Coronary artery (tissue), 2 donors: ENCODE data around the gene FCHO1.

Experiments
- DNase-seq: peaks from one replicate; pipeline ENCODE4 v3.0.0-alpha.2; 2017; ENCODE audit warnings: low spot score
- H3K27ac ChIP-seq, 2 donors: fragments of 200-600 bp; sonication (generic); one replicate each; pipeline ENCODE4 v1.5.1; 2016 to 2019
- H3K4me3 ChIP-seq: fragments of 200-600 bp; sonication (generic); 2 replicates; pipeline ENCODE4 v1.5.1; 2016; ENCODE audit warnings: mild to moderate bottlenecking, moderate library complexity
- CTCF ChIP-seq: fragments of 200-600 bp; sonication (generic); IDR thresholded peaks from one replicate; pipeline ENCODE4 v1.5.1; 2019; ENCODE audit warnings: antibody characterized with exemption

FCHO1 gene

DNA sequence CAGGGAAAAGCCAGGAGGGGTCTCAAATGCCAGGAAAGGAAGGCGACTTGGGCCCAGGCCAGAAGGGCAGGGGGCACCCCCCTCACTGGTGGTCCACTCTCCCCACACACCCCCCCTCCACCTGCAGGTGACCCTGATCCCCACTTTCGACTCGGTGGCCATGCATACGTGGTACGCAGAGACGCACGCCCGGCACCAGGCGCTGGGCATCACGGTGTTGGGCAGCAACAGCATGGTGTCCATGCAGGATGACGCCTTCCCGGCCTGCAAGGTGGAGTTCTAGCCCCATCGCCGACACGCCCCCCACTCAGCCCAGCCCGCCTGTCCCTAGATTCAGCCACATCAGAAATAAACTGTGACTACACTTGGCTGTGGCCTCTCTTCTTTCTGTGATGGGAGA lies 17.1 kb upstream of the FCHO1 start:
- Histone ChIP-seq H3K27ac (no peak overlapping the region), H3K4me3 (no peak overlapping the region)
- no peak for TF ChIP-seq CTCF

DNA sequence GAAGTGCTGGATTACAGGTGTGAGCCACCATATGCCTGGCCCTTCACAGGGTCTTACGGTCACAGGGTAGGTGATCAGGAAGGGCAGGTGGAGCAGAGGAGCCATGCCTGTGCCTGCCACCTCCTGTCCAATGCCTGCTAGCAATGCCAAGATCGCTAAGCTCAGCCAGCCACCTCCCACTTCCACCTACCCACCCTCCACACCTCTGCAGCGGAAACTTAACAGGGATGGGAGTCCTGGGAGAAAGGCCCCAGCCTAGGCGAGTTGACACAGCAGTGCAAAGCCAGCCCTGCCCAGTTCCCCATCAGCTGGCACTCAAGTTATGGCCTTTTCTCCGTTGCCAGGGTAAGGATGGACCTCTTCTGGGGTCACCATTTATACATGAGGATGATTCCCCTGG lies 15.9 kb upstream of the FCHO1 start:
- DNase-seq = no peak
- Histone ChIP-seq H3K27ac (no peak overlapping the region), H3K4me3 (no peak overlapping the region)
- TF ChIP-seq CTCF = no peak

More for the DNA sequence above, 17.1 kb upstream of the FCHO1 start:
- no peak for DNase-seq

- no peak for TF ChIP-seq CTCF
- Histone ChIP-seq H3K4me3 (no peak overlapping the region), H3K27ac (no peak overlapping the region)
- DNase-seq = no peak
These were observed 13.6 kb upstream of the FCHO1 start for GRCh38 chr19:17737690-17738153.

- no peak for DNase-seq
- H3K27ac ChIP-seq = no peak overlapping the region
- H3K4me3 ChIP-seq = no peak overlapping the region
- TF ChIP-seq CTCF = no peak
These were observed 12.0 kb upstream of the FCHO1 start for GRCh38 chr19:17739121-17739875.

DNA sequence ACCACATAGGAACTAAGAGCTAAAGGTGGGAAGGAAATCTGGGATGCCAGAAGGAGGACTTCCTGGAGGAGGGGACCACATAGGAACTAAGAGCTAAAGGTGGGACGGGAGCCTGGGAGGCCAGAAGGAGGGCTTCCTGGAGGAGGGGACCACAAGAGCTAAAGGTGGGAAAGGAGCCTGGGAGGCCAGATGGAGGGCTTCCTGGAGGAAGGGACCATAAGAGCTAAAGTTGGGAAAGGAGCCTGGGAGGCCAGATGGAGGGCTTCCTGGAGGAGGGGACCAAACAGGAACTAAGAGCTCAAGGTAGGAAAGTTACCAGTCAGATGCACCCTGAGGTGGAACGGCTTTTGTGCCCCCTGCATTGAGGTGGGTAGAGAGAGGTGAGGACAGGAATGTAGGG lies 9.8 kb upstream of the FCHO1 start:
- no peak for DNase-seq
- Histone ChIP-seq H3K4me3 (no peak overlapping the region), H3K27ac (no peak overlapping the region)
- no peak for TF ChIP-seq CTCF

DNA sequence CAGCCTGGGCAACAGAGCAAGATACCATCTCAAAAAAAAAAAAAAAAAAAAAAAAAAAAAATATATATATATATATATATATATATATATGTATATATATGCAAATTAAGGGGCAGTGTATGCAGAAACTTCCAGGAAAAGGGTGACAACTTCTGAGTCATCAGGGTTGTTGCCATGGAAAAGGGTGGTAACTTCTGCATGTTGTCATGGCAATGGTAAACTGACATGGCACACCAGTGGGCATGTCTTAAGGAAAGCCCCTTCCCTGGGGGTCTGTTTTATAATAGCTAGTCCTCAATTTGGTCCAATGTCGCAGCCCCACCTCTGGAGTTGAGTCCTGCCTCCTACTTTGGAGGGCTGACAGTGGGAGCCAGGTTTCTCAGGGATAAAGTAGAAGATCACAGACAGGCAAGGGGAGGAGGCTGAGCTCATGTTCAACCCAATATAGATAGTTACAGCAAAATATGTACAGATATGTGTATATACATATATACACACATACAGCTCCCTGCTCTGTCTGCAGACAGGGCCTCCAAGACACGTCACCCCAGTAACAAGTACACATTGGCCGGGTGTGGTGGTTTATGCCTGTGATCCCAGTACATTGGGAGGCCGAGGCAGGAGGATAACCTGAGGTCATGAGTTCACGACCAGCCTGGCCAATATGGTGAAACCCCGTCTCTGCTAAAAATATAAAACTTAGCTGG lies 7.2 kb upstream of the FCHO1 start:
- no peak for DNase-seq
- Histone ChIP-seq H3K4me3 (no peak overlapping the region), H3K27ac (no peak overlapping the region)
- TF ChIP-seq CTCF = no peak
